Activated T-cell treated with anti-CD3 and anti-CD28 coated beads for 48 hours (primary cell): ENCODE measurements around the gene TIGD3.

Source experiments
- DNase-seq: peaks from one replicate; pipeline ENCODE4 v3.0.0-alpha.2; 2020; ENCODE audit warnings: low read depth

Gene TIGD3

GRCh38 chr11:65390099-65390941 lies 35.8 kb downstream of the TIGD3 start:
- DNase-seq = no peak

- no peak for DNase-seq
Observed at GRCh38 chr11:65390996-65391395, 36.4 kb downstream of the TIGD3 start.

GRCh38 chr11:65392186-65392829 lies 37.8 kb downstream of the TIGD3 start:
- no peak for DNase-seq

GRCh38 chr11:65392899-65393298 lies 38.3 kb downstream of the TIGD3 start:
- DNase-seq = no peak

- DNase-seq = no peak
Observed at GRCh38 chr11:65393513-65394079, 39.0 kb downstream of the TIGD3 start.

GRCh38 chr11:65394125-65394536 lies 39.6 kb downstream of the TIGD3 start:
- DNase-seq = no peak

GRCh38 chr11:65395961-65396530 lies 41.5 kb downstream of the TIGD3 start:
- DNase-seq = no peak

GRCh38 chr11:65396769-65397745 lies 42.5 kb downstream of the TIGD3 start:
- no peak for DNase-seq

GRCh38 chr11:65398362-65398910 lies 43.9 kb downstream of the TIGD3 start:
- no peak for DNase-seq

GRCh38 chr11:65399249-65399648 lies 44.7 kb downstream of the TIGD3 start:
- DNase-seq = no peak

GRCh38 chr11:65399845-65400244 lies 45.3 kb downstream of the TIGD3 start:
- DNase-seq = no peak

GRCh38 chr11:65400307-65401072 lies 45.9 kb downstream of the TIGD3 start:
- DNase-seq = no peak

GRCh38 chr11:65401073-65401802 lies 46.7 kb downstream of the TIGD3 start:
- no peak for DNase-seq

- DNase-seq = no peak
Observed at GRCh38 chr11:65401803-65402248, 47.3 kb downstream of the TIGD3 start.

- no peak for DNase-seq
Observed at GRCh38 chr11:65402790-65403189, 48.2 kb downstream of the TIGD3 start.

GRCh38 chr11:65403607-65404121 lies 49.1 kb downstream of the TIGD3 start:
- DNase-seq = no peak

- DNase-seq = no peak
Observed at GRCh38 chr11:65404210-65404609, 49.7 kb downstream of the TIGD3 start.

GRCh38 chr11:65404638-65405339 lies 50.2 kb downstream of the TIGD3 start:
- DNase-seq = no peak
